ACC112 (cell line): ENCODE results near the gene RAB31.

Experiments
- H2AFZ ChIP-seq: fragments of 200-600 bp; sonication (generic); one replicate; pipeline ENCODE4 v1.6.0; 2017; ENCODE audit warnings: antibody characterized with exemption, low read length; ENCODE audit not compliant: unreplicated experiment
- H3K27ac ChIP-seq: fragments of 200-600 bp; sonication (generic); 2 replicates; pipeline ENCODE4 v1.5.1; 2014; ENCODE audit warnings: low read depth, mild to moderate bottlenecking, antibody characterized with exemption, low read length, moderate library complexity
- H3K27me3 ChIP-seq: fragments of 200-600 bp; sonication (generic); 2 replicates; pipeline ENCODE4 v1.6.1; 2014; ENCODE audit warnings: mild to moderate bottlenecking, antibody characterized with exemption, low read length, moderate library complexity, mixed read lengths; ENCODE audit not compliant: insufficient read depth
- H3K36me3 ChIP-seq: fragments of 200-600 bp; sonication (generic); 2 replicates; pipeline ENCODE4 v1.6.1; 2016; ENCODE audit warnings: mild to moderate bottlenecking, antibody characterized with exemption, low read length, moderate library complexity, mixed read lengths; ENCODE audit not compliant: insufficient read depth
- H3K4me1 ChIP-seq: fragments of 200-600 bp; sonication (generic); one replicate; pipeline ENCODE4 v1.6.1; 2016; ENCODE audit warnings: low read length, mixed read lengths; ENCODE audit not compliant: insufficient read depth, unreplicated experiment, control insufficient read depth
- H3K4me3 ChIP-seq: fragments of 200-600 bp; sonication (generic); 2 replicates; pipeline ENCODE4 v1.5.1; 2014; ENCODE audit warnings: mild to moderate bottlenecking, low read depth, low read length
- H3K79me2 ChIP-seq: fragments of 200-600 bp; sonication (generic); one replicate; pipeline ENCODE4 v1.6.0; 2016; ENCODE audit warnings: low read length; ENCODE audit not compliant: control insufficient read depth, unreplicated experiment, insufficient read depth

The RAB31 gene

GRCh38 chr18:9790261-9790660 lies 82.2 kb downstream of the RAB31 start:
- Histone ChIP-seq H3K4me3 (no peak overlapping the region), H3K79me2 (no peaks in the 10 kb centered on the region), H3K4me1 (peaks cover 16% of the 10 kb centered on the region), H3K27ac (no peak overlapping the region), H3K27me3 (no peaks in the 10 kb centered on the region), H3K36me3 (peaks cover 11% of the 10 kb centered on the region), H2AFZ (no peak overlapping the region)

- peaks cover 13% of the 10 kb centered on the region for H3K4me1 ChIP-seq
- no peak overlapping the region for H3K27ac ChIP-seq
- no peak overlapping the region for H2AFZ ChIP-seq
- H3K27me3 ChIP-seq = no peaks in the 10 kb centered on the region
- peaks cover 12% of the 10 kb centered on the region for H3K36me3 ChIP-seq
- H3K4me3 ChIP-seq = no peak overlapping the region
- no peaks in the 10 kb centered on the region for H3K79me2 ChIP-seq
These were observed 83.9 kb downstream of the RAB31 start for GRCh38 chr18:9791991-9792390.

- peaks cover 12% of the 10 kb centered on the region for H3K36me3 ChIP-seq
- H2AFZ ChIP-seq = no peak overlapping the region
- no peaks in the 10 kb centered on the region for H3K79me2 ChIP-seq
- no peak overlapping the region for H3K4me3 ChIP-seq
- H3K27ac ChIP-seq = no peak overlapping the region
- H3K27me3 ChIP-seq = no peaks in the 10 kb centered on the region
- H3K4me1 ChIP-seq = peaks cover 6% of the 10 kb centered on the region
These were observed 84.6 kb downstream of the RAB31 start for GRCh38 chr18:9792565-9793245.

- H3K36me3 ChIP-seq = peaks cover 12% of the 10 kb centered on the region
- H2AFZ ChIP-seq = no peak overlapping the region
- no peak overlapping the region for H3K4me3 ChIP-seq
- H3K27me3 ChIP-seq = no peaks in the 10 kb centered on the region
- no peak overlapping the region for H3K27ac ChIP-seq
- no peaks in the 10 kb centered on the region for H3K79me2 ChIP-seq
- H3K4me1 ChIP-seq = no peaks in the 10 kb centered on the region
These were observed 87.9 kb downstream of the RAB31 start for GRCh38 chr18:9796011-9796410.

GRCh38 chr18:9796935-9797549 lies 88.9 kb downstream of the RAB31 start:
- Histone ChIP-seq H3K4me1 (peaks cover 1% of the 10 kb centered on the region), H3K27ac (no peak overlapping the region), H3K79me2 (no peaks in the 10 kb centered on the region), H3K4me3 (peak overlapping the region; percentile 64), H2AFZ (peak overlapping the region; percentile 31), H3K27me3 (no peaks in the 10 kb centered on the region), H3K36me3 (peaks cover 12% of the 10 kb centered on the region)

GRCh38 chr18:9802175-9803062 lies 94.3 kb downstream of the RAB31 start:
- Histone ChIP-seq H3K79me2 (peaks cover 5% of the 10 kb centered on the region), H3K4me3 (no peak overlapping the region), H2AFZ (no peak overlapping the region), H3K36me3 (no peaks in the 10 kb centered on the region; the same call in 1 of the 2 replicates), H3K27me3 (no peaks in the 10 kb centered on the region), H3K4me1 (peaks cover 28% of the 10 kb centered on the region), H3K27ac (peak overlapping the region; percentile 53)

GRCh38 chr18:9803063-9803697 lies 95.1 kb downstream of the RAB31 start:
- Histone ChIP-seq H3K27ac (peak overlapping the region; percentile 53), H2AFZ (no peak overlapping the region), H3K79me2 (peaks cover 5% of the 10 kb centered on the region)

GRCh38 chr18:9803698-9804516 lies 95.8 kb downstream of the RAB31 start:
- H3K4me1 ChIP-seq = peaks cover 41% of the 10 kb centered on the region
- peak overlapping the region; percentile 48; the same call in 1 of the 2 replicates for H3K27ac ChIP-seq
- no peak overlapping the region for H2AFZ ChIP-seq
- no peaks in the 10 kb centered on the region; the same call in 1 of the 2 replicates for H3K36me3 ChIP-seq
- no peak overlapping the region for H3K4me3 ChIP-seq
- no peaks in the 10 kb centered on the region for H3K27me3 ChIP-seq
- peaks cover 5% of the 10 kb centered on the region for H3K79me2 ChIP-seq

More at GRCh38 chr18:9803063-9803697, 95.1 kb downstream of the RAB31 start:
- H3K27me3 ChIP-seq = no peaks in the 10 kb centered on the region
- H3K4me3 ChIP-seq = no peak overlapping the region
- H3K36me3 ChIP-seq = no peaks in the 10 kb centered on the region; the same call in 1 of the 2 replicates
- peaks cover 33% of the 10 kb centered on the region for H3K4me1 ChIP-seq

GRCh38 chr18:9804517-9805104 lies 96.5 kb downstream of the RAB31 start:
- Histone ChIP-seq H2AFZ (no peak overlapping the region), H3K4me1 (peaks cover 42% of the 10 kb centered on the region), H3K4me3 (no peak overlapping the region), H3K36me3 (no peaks in the 10 kb centered on the region; the same call in 1 of the 2 replicates), H3K27ac (peak overlapping the region; percentile 48; the same call in 1 of the 2 replicates), H3K27me3 (no peaks in the 10 kb centered on the region), H3K79me2 (peaks cover 5% of the 10 kb centered on the region)
